ENCODE data around the gene FGB.

Gene FGB

DNA sequence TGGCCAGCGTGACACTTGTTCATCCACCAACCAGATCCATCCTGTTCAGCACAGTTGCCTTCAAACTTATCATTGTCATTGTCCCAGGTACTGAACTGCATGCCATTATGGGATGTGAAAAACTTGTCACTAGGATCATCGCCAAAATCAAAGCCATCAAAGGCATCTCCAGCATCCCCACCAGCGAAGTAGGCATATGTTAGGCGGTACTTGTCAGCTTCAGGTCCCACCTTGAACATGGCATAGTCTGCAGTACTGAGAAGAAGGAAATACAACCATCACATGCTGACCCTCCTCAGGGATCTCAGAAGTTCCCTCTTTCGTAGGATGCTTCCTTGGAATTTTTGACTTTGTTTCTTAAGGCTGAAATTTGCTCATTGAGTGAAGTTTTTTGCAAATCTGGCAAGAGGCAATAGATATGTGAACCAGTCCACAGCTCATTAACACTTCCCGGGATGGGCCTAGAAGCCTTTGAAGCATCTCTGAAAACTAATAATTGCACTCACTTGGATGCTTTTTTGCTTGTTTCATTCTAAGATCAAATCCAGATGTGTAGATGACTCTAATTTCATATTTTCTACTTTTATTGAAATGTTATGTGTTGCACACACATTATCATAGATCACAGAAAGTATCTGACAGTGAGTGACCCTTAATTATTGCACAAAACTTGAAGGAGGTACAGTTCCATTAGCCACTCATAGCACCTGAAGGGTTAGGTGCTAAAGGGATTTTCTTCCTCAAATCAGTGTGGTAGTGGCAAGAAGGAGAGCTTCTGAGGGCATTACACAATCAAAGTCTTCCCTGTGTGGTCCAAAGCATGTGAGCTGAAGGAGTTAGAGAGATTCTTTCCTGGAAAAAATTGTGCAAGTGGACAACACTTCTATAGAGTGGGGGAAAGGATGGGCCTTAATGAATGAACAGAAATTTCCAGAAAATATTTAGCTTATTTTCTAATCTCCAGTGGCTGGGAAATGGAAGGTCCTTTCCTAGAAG lies 44.2 kb downstream of the FGB start:
- no peak overlapping the region for H3K4me3 ChIP-seq (ENCODE audit: low read length)
- TF ChIP-seq CTCF (IDR thresholded peaks at IDR 0.05; ENCODE audit: insufficient read depth, low read depth, low read length, missing control alignments): no peak
- DNase-seq (ENCODE audit: low read depth): no peak

DNA sequence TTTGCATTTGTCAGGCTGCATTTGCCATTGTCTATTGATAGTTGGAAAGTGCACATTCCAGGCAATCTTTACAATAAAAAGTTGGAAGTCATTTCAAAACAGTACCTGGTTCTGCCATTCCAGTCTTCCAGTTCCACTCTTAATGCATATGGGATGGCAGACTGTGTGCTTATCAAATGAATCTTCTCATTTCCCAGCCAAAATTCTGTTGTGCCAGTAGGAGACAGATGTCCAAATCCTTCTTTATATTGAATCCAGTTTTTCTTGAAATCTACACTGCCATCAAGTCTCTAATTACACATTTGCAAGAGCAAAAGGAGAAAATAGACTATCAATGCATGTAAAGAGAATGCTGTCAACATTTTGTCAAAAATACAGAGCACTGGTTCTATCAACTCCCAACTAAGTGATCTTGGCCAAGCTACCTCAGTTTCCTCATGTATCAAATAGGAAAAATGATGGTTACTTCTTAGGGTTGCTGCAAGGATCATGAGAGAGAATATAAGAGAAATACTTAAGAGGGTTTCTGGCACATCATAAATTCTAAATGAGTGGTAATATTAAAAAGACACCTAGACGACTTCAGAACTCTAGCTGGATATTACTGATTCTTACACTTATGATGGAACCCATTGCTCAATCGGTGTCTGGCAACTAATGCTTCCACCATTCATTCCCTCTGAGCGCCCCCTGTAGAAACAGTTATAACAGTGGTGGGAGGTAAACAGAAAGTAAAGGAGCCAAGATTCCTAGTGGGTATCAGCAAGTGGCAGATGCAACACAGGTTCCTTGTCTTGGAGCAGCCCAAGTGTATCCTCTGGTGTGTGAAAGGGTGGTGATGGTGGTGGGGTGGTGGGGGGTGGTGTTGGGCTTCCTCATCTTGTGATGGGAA lies 45.8 kb downstream of the FGB start:
- DNase-seq (ENCODE audit: low read depth): no peak
- H3K4me3 ChIP-seq (ENCODE audit: low read length): no peak overlapping the region
- TF ChIP-seq CTCF (IDR thresholded peaks at IDR 0.05; ENCODE audit: insufficient read depth, low read depth, low read length, missing control alignments): no peak

- no peak for DNase-seq (ENCODE audit: low read depth)
- H3K4me3 ChIP-seq (ENCODE audit: low read length): no peak overlapping the region
- TF ChIP-seq CTCF (IDR thresholded peaks at IDR 0.05; ENCODE audit: insufficient read depth, low read depth, low read length, missing control alignments): no peak
Observed at GRCh38 chr4:154609532-154609931, 46.7 kb downstream of the FGB start.

DNA sequence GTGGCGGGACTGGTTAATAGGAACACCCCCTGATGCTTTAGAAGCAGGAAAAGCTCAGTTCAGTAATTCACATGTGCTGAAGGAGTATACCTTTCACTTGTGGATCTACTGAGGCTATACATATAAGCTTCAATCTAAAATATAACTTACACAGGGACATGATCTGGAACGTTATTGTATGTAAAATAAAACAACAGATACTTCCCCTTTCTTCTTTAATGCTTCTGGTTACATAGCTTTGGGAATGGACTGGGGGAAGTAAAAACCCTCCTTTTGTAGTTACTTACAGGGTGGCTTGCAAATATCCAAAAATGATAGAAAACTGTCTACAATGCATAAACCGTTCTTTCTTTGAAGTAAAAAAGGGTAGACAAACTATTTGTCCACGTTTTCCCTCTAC lies 47.8 kb downstream of the FGB start:
- no peak for TF ChIP-seq CTCF (IDR thresholded peaks at IDR 0.05; ENCODE audit: insufficient read depth, low read depth, low read length, missing control alignments)
- DNase-seq (ENCODE audit: low read depth): no peak

GRCh38 chr4:154611833-154612232 lies 49.0 kb downstream of the FGB start:
- no peak overlapping the region for H3K4me3 ChIP-seq (ENCODE audit: low read length)
- TF ChIP-seq CTCF (IDR thresholded peaks at IDR 0.05; ENCODE audit: insufficient read depth, low read depth, low read length, missing control alignments): no peak
- no peak for DNase-seq (ENCODE audit: low read depth)

More for the DNA sequence above, 47.8 kb downstream of the FGB start:
- no peak overlapping the region for H3K4me3 ChIP-seq (ENCODE audit: low read length)

DNA sequence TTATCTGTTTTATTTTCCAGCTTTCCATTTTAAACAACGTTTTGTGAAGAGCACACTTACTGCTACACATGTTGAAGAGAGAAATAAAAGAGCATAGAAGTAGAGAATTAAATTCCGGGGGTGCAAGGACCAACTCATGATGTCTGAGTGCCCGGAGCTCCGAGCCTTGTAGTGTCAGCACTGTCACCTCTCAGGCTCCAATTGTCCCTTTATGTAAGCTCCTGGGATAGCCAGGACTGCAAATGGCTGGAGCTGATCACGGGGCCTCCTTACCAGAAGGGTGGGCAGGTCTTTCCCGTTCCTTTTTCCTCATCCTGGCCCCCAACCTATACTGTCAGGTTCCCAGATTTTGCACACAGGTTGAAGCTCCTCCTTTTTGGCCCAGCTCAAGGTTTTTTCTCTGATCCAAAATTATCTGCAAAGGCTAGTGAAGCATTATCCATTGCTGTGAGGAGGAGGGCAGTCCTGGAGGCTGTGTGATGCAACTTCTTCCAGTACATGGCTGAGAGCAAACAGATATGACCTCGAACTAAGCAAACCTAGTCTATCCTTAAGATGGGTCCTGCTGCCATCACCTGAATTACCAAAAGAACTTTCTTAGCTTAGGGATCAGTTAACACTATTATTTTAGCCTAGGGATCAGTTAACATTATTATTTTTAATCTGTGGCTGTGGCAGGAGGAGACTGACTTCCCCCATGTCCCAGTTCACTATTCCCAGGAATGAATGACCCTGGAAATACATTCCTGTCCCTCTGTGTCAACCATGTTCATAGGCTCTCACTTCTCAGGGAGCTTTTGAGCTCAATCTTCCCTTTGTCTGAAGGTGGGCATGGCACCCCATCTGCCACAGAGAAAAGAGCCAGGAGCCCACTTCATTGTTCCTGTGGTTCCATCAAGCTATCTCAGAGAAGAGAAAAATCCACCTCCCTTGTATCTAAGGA lies 49.9 kb downstream of the FGB start, which contains the start of gene FGG:
Gene FGG, minus strand, starts transcription at position 185 of the 943 bp plus-strand sequence. Its CDS starts 47 bp downstream, at position 138.
- no peak within 1 kb of the TSS for H3K4me3 ChIP-seq (ENCODE audit: low read length)
- no peak for DNase-seq (ENCODE audit: low read depth)
- no peak for TF ChIP-seq CTCF (IDR thresholded peaks at IDR 0.05; ENCODE audit: insufficient read depth, low read depth, low read length, missing control alignments)

Data from epithelial cell of esophagus (primary cell).